ENCODE data around the gene MTFR1L.

The MTFR1L gene

DNA sequence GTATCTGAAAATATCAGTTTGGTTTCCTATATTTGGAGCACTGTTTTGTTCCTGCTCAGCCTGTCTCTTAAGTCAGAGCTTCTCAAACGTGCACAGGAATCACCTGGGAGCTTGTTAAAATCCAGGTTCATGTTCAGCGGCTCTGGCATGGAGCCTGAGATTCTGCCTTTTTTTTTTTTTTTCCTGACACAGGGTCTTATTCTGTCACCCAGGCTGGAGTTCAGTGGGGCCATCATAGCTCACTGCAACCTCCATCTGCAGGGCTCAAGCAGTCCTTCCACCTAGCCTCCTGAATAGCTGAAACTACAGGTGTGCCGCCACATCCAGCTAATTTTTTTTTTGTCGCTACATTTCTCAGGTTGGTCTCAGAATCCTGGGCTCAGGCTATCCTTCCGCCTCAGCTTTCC lies 32.0 kb upstream of the MTFR1L start:
- no peak for DNase-seq
- intact Hi-C loops (cut with DNase I): no loop called here

DNA sequence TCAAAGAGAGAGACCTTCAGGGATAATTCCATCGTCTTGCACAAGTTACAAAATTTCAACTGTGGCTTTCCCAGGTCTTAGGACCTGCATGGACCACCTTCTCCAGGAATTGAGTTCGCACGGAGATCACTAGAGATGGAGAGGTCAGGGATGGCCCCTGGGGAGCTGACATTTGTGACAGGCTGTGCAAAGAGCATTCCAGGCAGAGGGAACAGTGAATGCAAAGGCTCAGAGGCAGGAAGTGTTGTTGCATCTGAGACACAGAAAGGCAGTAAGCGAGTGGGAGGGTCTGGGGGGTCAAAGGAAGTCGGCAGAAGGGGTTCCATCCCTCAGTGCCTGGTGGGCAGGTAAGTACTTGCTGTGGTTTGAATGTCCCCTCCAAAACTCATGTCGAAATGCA lies 29.3 kb upstream of the MTFR1L start:
- intact Hi-C loops (cut with DNase I): loop anchor here (10.0 kb wide), 1 partner anchor 246 kb away; the partner anchor contains the start of gene LDLRAP1
- DNase-seq: no peak

DNA sequence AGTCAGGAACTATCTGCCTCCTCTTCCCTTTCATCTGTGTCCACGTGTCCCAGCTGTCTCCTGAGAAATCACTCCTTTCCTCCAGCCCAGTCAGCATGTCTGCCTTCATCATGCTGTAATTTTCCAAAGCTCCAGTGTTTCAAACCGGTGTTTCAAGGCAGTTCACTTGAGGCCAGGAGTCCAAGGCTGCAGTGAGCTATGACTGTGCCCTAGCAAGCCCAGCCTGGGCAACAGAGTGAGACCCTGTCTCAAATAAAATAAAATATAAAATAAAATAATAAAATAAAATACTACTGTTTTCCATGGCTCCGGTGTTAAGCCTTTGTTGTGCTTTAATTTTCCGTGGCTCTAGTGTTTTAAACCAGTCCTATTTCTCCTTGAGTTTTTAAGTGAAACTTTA lies 27.6 kb upstream of the MTFR1L start:
- intact Hi-C loops (cut with DNase I): loop anchor here (10.0 kb wide), 1 partner anchor 247 kb away; the partner anchor contains the start of gene LDLRAP1
- no peak for DNase-seq

DNA sequence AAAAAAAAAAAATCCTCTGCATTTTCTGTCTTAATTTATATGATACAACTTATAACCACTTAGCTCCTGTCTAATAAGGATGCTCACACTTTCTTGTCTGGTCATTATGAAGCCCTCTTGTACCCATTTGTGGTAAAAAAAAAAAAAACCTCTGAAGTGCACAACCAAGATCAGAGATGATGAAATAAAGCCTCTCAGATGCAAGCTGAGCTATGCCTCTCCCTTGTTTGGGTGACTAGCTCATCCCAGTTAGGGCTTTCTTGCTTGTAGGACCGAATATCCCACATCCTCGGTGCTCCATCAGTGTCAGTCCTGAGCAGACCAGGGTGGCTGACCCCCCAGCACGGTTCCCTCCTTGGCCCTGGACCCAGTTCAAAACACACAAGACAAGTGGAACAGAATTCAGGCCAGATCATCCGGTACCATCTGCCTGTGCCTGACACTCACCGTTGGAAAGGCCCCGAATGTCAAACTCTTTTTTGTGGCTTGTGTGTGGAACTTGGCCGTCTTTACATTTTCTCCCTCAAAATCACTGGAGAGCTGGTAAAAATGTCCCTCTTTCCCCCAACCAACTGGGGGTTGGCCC lies 26.1 kb upstream of the MTFR1L start:
- intact Hi-C loops (cut with DNase I): loop anchor here (10.0 kb wide), 1 partner anchor 249 kb away; the partner anchor contains the start of gene LDLRAP1
- DNase-seq: no peak

DNA sequence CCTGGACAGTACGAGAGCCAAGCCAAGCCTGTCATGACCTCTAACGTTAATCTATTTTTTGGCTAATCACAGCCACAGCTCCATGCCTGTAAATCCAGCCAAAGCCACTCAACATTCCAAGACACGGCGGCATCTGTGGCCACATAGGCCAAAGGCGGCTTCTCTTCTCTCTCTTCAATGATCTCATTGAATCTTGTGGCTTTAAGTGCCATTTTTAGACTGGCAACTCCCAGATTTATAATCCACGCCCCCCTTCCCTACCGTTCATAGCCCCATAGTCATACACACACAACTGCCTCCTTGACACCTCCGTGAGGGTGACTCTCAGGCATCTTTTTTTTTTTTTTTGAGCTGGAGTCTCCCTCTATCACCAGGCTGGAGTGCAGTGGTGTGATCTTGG lies 25.4 kb upstream of the MTFR1L start:
- no peak for DNase-seq
- intact Hi-C loops (cut with DNase I): loop anchor here (10.0 kb wide), 1 partner anchor 250 kb away; the partner anchor contains the start of gene LDLRAP1

DNA sequence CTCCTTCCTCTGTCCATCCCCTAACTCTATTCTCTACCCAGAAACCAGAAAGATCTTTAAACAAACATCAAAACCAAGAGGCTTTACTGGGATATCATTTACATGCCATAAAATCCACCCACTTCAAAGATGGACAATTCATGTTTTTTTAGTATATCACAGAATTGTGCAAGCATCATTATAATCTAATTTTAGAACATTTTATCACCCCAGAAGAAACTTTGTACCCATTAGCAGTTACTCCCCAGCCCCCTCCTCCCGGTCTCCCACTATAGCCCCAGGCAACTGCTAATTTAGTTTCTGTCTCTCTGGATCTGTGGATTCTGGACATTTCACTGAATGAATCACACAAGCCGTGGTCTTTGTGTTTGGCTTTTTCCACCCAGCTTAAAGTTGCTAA lies 24.5 kb upstream of the MTFR1L start:
- DNase-seq: no peak
- intact Hi-C loops (cut with DNase I): loop anchor here (5.0 to 10.0 kb wide), 3 partner anchors 178 to 273 kb away; partner anchors contain the start of genes LDLRAP1 and MAN1C1

DNA sequence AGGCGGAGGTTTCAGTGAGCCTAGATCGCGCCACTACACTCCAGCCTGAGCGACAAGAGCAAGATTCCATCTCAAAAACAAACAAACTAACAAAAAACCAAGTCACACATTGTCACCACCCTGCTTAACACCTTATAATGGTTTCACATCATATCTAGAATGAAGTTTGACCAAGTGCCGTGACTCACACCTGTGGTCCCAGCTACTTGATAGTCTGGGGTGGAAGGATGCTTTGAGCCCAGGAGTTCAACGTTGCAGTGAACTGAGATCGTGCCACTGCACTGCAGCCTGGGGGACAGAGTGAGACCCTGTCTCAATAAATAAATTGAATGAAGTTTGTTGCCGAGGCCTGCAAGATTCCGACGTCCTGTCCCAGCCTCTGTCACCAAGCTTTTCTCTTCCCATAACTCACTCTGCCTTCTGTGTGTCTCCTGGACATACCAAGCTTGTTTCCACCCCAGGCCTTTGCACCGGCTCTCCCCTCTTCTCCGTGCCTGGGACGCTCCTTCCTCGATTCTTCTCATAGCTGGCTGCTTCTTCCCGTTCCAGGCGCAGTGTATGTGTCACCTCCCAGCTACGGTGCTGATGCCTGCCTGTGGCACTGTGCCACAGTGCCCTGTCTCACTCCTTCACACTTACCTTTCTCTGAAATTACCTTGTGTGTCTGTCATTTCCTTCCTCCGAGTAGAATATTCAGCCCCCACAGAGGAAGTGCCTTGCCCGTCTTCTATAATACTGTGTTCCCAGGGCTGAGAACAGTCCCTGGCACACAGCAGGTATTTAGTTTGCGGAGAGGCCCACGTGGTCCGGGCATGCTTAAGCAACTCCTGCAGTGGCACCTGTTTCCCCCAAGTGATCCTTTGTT lies 23.6 kb upstream of the MTFR1L start:
- intact Hi-C loops (cut with DNase I): loop anchor here (5.0 to 10.0 kb wide), 3 partner anchors 179 to 274 kb away; partner anchors contain the start of genes LDLRAP1 and MAN1C1
- peak in 1 of 10 donors; percentile 58 for DNase-seq

DNA sequence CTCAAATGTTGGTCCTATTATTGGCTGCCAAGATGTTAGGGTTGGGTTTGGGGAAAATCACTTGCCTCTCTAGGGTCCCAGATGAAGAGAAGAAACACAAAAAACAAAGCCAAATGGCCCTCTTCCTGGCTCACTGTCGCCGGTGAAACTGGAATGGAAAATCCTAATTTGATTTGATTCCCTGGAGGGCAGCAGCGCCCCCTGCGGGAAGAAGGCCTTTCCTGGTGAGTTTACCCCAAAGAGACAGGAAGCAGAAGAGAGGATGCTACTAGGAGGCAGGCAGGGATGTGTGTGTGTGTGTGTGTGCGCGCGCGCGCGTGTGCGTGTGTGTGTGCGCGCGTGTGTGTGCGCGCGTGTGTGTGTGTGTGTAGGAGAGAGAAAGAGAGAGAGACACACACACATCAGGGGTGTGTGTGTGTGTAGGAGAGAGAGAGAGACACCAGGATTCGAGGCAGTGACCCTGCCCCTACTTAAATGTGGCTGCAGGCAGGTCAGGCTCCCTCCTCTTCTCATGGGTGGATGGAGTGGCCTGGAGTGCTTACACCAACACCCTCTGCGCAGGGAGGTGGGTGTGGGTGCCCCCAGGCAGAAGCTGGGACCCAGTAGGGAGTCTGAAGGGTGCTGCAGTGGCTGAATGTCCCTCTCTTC lies 22.8 kb upstream of the MTFR1L start:
- intact Hi-C loops (cut with DNase I): loop anchor here (5.0 to 10.0 kb wide), 3 partner anchors 180 to 275 kb away; partner anchors contain the start of genes LDLRAP1 and MAN1C1

DNA sequence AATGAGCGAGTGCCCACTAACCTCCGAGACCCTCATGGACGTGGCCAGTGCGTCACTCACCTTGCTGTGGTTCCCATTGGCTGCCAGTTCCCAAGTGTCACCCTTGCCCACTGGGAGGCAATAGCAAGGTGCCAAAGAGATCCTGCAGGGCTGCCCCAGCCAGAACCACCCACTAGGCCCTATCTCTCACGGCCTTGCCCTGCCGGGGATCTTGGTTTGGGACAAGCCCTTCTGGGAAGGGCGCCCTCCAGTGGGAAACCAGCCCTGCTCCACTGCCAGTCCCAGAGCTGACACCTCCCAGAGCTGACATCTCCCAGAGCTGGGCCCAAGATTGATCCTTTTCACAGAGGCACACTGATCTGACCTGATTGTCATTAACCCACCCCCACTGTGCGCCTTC lies 21.8 kb upstream of the MTFR1L start:
- intact Hi-C loops (cut with DNase I): loop anchor here (5.0 to 10.0 kb wide), 3 partner anchors 181 to 276 kb away; partner anchors contain the start of genes LDLRAP1 and MAN1C1
- peak in 1 of 10 donors; percentile 74 for DNase-seq

More for the DNA sequence above, 22.8 kb upstream of the MTFR1L start:
- DNase-seq: peak; percentile 66 to 96 (median 88)

DNA sequence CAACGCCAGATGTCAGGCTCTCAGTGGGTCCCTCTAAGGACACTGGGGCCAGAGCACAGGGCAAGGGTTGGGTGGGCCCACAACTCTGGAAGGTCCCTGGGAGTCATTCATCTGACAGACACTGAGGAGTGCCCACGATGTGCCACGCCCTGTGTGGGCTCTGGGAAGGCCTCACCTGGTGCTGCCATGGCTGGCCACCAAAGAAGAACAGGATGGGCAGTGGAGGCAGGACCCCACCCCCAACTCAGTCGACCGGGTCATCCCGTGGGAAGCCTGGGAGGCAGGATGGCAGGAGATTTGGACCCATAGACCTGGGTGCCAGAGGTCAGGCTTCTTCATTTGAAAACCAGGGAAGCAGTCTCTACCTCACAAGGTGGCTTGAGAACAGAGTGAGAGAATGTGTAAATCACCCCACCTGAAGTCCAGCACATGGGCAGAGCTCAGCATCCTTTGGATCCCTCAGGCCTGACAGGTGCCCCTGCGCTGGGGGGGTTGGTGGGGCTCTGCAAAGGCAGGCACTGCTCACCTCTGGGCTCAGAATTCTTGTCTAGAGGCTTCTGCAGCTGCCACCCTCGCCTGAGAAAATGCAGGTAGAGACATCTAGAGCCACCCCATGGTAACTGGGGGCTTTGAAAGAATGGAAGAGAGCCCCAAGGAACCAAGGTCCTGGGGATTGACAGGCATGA lies 20.9 kb upstream of the MTFR1L start:
- no peak for DNase-seq
- intact Hi-C loops (cut with DNase I): loop anchor here (5.0 to 10.0 kb wide), 3 partner anchors 182 to 277 kb away; partner anchors contain the start of genes LDLRAP1 and MAN1C1

DNA sequence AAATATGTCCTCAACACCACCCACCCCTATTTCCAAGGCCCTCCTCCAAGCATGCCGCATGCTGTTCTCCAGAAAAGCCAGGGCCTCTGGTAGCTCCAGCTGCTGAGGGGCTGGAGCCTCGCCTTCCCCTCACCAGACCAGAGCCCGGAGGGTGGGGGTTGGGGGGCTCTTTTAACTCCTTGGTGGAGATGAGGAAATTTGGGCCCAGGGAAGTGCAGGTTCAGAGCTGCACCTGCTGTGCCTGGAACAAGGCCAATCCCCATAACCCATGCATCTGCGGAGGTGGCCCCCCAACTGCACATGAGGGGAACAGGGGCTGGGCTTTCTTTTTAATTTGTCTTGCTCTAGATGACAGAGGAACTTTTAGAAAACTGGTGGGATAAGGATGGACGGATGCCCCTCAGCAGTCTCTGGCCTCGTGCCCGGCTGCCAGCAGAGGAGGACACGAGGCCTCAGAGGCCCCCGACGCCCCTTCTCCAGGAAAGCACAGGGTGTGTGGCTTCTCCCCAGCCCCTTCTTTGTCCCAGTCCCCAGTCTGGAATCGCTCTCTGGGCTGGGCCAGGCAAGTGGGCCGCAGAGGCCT lies 20.3 kb upstream of the MTFR1L start:
- no peak for DNase-seq
- intact Hi-C loops (cut with DNase I): loop anchor here (5.0 to 10.0 kb wide), 3 partner anchors 182 to 277 kb away; partner anchors contain the start of genes LDLRAP1 and MAN1C1

DNA sequence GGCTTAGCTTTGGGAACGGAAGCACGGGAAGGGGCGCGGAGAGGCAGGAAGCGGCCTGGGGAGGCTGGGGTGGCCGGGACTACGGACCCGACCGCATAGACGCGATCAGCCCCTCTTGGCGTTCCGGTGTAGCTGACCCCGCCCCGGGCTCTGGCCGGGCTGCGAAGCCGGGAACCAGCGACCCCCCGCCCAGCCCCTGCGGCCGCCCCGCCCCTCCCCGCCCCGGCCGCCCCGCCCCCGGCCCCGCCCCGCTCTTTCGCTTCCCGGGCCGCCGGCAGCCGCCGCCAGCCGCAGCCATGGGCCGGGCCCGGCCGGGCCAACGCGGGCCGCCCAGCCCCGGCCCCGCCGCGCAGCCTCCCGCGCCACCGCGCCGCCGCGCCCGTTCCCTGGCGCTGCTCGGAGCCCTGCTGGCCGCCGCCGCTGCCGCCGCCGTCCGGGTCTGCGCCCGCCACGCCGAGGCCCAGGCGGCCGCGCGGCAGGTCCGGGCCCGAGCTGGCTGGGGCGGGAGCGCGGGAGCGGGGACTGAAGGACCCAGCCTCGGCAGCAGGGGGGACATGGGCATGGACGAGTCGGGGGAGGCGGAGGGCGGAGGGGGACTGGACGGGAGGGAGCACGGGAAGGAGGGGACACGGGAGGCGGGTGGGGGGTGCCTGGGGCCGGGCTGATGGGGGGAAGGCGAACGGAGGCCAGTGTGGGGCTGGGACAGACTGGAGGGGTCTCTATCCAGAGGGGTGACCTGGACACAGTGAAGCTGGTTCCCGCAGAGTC lies 19.6 kb upstream of the MTFR1L start, which contains the start of gene SELENON:
Gene SELENON (plus strand): TSS at position 259 of the 768 bp plus-strand sequence. CDS start 38 bp downstream, at position 297.
- DNase-seq: peak in 3 of 10 donors; percentile 60 to 88 (median 74)
- intact Hi-C loops (cut with DNase I): loop anchor here (5.0 to 10.0 kb wide), 3 partner anchors 183 to 278 kb away; partner anchors contain the start of genes LDLRAP1 and MAN1C1

DNA sequence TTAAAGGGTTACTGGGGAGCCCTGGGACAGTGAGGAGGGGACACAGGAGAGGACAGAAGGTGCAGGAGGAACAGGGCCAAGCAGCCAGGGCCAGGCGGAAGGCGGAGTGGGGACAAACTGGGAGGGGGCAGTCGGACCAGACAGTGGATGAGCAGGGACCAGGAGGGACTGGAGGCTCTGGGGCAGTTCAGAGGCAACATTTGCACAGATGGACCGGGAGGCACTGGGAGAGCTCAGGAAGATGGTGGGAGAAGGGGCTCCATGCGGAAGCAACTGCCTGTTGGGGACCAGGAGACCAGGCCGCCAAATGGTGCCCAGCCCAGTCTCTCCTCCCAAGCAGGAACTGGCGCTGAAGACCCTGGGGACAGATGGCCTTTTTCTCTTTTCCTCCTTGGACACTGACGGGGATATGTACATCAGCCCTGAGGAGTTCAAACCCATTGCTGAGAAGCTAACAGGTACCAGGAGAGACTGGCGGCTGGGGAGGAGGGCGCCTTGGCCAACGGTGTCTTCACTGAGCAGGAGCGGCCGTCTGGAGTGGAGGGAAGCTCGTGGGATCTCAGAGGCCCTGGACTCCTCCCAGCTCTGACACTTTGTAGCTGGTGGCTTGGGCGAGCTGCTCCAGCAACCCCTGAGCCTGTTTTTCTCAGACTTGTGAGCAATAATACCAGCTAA lies 18.9 kb upstream of the MTFR1L start:
- peak in 2 of 10 donors; percentile 77 to 81 for DNase-seq
- intact Hi-C loops (cut with DNase I): no loop called here

DNA sequence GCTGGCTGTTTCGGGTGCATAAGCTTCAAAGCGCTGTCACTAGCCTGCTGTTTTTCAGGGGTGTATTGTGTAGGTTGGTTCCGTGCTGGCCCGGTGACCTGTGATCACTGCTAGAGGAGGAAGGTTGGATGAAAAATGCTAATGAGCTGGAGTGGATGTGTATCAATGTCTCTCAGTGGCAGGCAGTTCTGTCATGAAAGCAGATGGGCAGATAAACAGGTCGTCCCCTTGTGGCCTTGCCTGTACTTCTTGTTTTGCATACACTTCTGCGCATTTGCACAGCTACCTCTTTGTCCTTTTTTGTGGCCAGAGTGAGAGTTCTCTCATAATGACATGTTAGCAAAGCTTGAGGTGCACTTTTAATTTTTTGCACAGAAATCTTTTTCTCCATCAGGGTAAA lies 16.8 kb upstream of the MTFR1L start:
- intact Hi-C loops (cut with DNase I): no loop called here
- no peak for DNase-seq

DNA sequence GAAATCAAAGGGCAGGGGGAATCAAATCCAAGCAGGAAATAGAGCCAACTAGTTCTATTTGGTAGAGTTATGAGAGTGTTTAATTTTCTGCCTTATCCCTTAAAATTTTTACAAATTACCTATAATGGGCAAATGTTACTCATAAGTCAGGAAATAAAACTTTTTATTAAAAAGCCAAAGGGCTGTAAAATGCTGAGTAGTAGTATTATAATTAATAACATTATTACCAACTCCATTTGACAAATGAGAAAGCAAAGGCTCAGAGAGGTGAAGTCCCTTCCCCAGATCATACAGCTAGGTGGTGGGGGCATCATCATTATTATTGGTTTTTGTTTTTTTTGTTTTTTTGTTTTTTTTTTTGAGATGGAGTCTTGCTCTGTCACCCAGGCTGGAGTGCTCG lies 16.4 kb upstream of the MTFR1L start:
- no peak for DNase-seq
- intact Hi-C loops (cut with DNase I): no loop called here

DNA sequence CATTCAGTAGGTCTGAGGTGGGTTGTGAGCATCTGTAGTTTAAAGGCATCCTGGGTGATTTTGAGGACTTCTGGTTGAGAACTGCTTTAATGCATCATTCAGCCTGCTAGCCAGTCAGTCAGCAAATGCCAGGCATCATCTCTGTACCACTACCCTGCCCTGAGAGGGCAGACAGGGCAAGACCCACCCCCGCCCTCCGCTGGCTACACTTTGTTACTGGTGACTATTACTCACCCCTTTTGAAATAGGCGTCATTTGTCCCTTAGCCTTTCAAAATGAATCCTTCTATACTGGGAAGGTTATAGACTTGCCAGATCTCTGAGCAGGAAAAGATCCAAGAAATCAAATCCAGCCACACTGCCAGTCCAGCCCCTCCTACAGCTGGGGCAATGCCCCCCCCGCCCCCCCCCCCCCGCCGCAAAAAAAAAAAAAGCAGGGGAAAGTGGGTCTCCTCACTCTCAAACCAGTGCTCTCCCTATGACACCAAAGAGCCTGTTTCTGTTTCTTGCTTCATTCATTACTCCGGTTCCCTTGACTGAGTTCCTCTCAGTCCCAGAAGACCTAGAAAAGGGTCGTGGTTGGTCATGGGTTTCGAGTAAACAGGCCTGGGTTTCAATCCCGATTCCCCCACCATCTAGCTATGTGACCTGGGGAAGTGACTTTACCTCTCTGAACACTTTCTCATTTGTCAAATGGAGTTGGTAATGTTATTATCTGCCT lies 15.3 kb upstream of the MTFR1L start:
- no peak for DNase-seq
- intact Hi-C loops (cut with DNase I): no loop called here

Measured in posterior cingulate gyrus (tissue), 11 donors.